GM12878 (cell line): ENCODE results near the gene DIAPH1.

Experiments used
- ATF3 ChIP-seq: IDR thresholded peaks from 2 replicates; pipeline ENCODE4 v1.6.1; 2011; ENCODE audit warnings: low read depth, mild to moderate bottlenecking, low read length, moderate library complexity, borderline replicate concordance; ENCODE audit errors: extremely low read depth
- NR2C2 ChIP-seq: IDR thresholded peaks from 2 replicates; pipeline ENCODE4 v1.6.1; 2011; ENCODE audit warnings: borderline replicate concordance, low read depth; ENCODE audit not compliant: control insufficient read depth, insufficient read length
- POLR2A ChIP-seq: IDR thresholded peaks from 2 replicates; pipeline ENCODE4 v1.6.1; 2011; ENCODE audit warnings: low read depth, mild to moderate bottlenecking, low read length
- SMAD1 ChIP-seq: fragments of 450-650 bp; IDR thresholded peaks from 2 replicates; pipeline ENCODE4 v1.6.1; 2018; ENCODE audit warnings: mild to moderate bottlenecking, low read depth; ENCODE audit not compliant: partially characterized antibody
- SMC3 ChIP-seq: IDR thresholded peaks from 2 replicates; pipeline ENCODE4 v1.6.1; 2011; ENCODE audit warnings: low read length, improper control_type of control experiment, borderline replicate concordance
- TAF1 ChIP-seq: IDR thresholded peaks from 2 replicates; pipeline ENCODE4 v1.6.1; 2011; ENCODE audit warnings: mild to moderate bottlenecking, low read depth, low read length, borderline replicate concordance
- TF ChIP-seq, protein P1 (sequence below): fragments of 150-350 bp; IDR thresholded peaks from 2 replicates; pipeline ENCODE4 v1.6.1; 2016; ENCODE audit warnings: low read depth, low read length
- TF ChIP-seq, protein P2 (sequence below), 3 experiments: IDR thresholded peaks in 2 of 3; conservative IDR thresholded peaks in 1 of 3; 2 replicates each; pipeline ENCODE4 v1.5.1; 2011; ENCODE audit warnings: low read depth in 3 of 3, low read length in 3 of 3, mild to moderate bottlenecking in 3 of 3, control low read depth in 2 of 3, moderate library complexity in 2 of 3, inconsistent platforms in 1 of 3, mixed read lengths in 1 of 3; ENCODE audit not compliant: control insufficient read depth in 2 of 3, insufficient read depth in 1 of 3; ENCODE audit errors: extremely low read depth in 1 of 3

- TF ChIP-seq SMC3 (no peak), ATF3 (no peak), NR2C2 (no peak), POLR2A (no peak), SMAD1 (no peak), TAF1 (no peak)
- TF ChIP-seq, protein P1, sequence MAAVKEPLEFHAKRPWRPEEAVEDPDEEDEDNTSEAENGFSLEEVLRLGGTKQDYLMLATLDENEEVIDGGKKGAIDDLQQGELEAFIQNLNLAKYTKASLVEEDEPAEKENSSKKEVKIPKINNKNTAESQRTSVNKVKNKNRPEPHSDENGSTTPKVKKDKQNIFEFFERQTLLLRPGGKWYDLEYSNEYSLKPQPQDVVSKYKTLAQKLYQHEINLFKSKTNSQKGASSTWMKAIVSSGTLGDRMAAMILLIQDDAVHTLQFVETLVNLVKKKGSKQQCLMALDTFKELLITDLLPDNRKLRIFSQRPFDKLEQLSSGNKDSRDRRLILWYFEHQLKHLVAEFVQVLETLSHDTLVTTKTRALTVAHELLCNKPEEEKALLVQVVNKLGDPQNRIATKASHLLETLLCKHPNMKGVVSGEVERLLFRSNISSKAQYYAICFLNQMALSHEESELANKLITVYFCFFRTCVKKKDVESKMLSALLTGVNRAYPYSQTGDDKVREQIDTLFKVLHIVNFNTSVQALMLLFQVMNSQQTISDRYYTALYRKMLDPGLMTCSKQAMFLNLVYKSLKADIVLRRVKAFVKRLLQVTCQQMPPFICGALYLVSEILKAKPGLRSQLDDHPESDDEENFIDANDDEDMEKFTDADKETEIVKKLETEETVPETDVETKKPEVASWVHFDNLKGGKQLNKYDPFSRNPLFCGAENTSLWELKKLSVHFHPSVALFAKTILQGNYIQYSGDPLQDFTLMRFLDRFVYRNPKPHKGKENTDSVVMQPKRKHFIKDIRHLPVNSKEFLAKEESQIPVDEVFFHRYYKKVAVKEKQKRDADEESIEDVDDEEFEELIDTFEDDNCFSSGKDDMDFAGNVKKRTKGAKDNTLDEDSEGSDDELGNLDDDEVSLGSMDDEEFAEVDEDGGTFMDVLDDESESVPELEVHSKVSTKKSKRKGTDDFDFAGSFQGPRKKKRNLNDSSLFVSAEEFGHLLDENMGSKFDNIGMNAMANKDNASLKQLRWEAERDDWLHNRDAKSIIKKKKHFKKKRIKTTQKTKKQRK: no peak
- TF ChIP-seq, protein P2, sequence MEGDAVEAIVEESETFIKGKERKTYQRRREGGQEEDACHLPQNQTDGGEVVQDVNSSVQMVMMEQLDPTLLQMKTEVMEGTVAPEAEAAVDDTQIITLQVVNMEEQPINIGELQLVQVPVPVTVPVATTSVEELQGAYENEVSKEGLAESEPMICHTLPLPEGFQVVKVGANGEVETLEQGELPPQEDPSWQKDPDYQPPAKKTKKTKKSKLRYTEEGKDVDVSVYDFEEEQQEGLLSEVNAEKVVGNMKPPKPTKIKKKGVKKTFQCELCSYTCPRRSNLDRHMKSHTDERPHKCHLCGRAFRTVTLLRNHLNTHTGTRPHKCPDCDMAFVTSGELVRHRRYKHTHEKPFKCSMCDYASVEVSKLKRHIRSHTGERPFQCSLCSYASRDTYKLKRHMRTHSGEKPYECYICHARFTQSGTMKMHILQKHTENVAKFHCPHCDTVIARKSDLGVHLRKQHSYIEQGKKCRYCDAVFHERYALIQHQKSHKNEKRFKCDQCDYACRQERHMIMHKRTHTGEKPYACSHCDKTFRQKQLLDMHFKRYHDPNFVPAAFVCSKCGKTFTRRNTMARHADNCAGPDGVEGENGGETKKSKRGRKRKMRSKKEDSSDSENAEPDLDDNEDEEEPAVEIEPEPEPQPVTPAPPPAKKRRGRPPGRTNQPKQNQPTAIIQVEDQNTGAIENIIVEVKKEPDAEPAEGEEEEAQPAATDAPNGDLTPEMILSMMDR (IDR thresholded peaks at IDR 0.05 in 2 of 3, conservative IDR thresholded peaks at IDR 0.05 in 1 of 3; ENCODE audit: control insufficient read depth in 2 of 3, extremely low read depth in 1 of 3, insufficient read depth in 1 of 3, low read depth in 3 of 3, low read length in 3 of 3): no peak
Observed at GRCh38 chr5:141503681-141504080, 115.1 kb downstream of the DIAPH1 start.
